Measurements from ENCODE around the gene TMEM273.

DNA sequence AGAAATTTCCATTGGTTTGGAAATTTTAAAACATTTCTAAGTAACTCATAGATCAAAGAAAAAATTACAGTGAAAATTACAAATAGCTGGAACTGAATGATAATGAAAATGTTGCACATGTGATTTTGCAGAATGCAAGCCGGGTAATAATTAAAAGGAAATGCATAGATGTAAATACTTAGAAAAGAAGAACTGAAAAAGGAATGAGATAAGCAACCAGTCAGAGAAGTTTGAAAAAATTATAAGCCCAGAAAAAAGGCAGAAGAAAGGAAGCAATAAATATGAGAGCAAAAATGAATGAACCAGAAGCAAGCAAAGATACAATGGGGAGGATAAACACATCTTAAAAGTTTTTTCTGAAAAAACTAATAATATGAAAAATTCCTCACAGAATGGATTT lies 3.2 kb upstream of the TMEM273 start:
- no peak for TF ChIP-seq EZH2phosphoT487 (IDR thresholded peaks at IDR 0.05; ENCODE audit: low read depth)
- TF ChIP-seq CTCF (IDR thresholded peaks at IDR 0.05; ENCODE audit: low read depth, low read length), result no peak
